T-cell (primary cell): ENCODE measurements around the gene SLC44A1. TPM values are rescaled to one million over a fixed set of nuclear protein-coding genes. Genes with fewer than 3 reads are reported as not detected.

ENCODE experiments used
- ATAC-seq, 4 experiments: fragments of 200-7000 bp in 3 of 4; fragments of 150-1000 bp in 1 of 4; cut with Tn5 transposase; replicated peaks in 1 of 4; 1 replicate in 3 of 4; 2 replicates in 1 of 4; pipeline ENCODE4 v1.10.0; 2021; ENCODE audit warnings: moderate library complexity in 3 of 4, mild to moderate bottlenecking in 2 of 4, moderate number of reproducible peaks in 1 of 4
- CTCF ChIA-PET, 2 donors: fragments of 300-600 bp; sonication (Branson Sonifier 250); formaldehyde crosslinking; loops; one replicate each; lab custom pipeline; 2022; ENCODE audit warnings: antibody characterized with exemption in 2 of 2; lab: Charles Lee
- POLR2A ChIA-PET, 2 donors: fragments of 300-600 bp; sonication (Branson Sonifier 250); formaldehyde crosslinking; loops; one replicate each; lab custom pipeline; 2022; ENCODE audit warnings: antibody characterized with exemption in 2 of 2; lab: Charles Lee
- DNase-seq, 35 experiments: peaks; one replicate each; pipeline versions ENCODE4 v3.0.0 to v3.0.0-alpha.2; 2013 to 2023
- H3K27ac ChIP-seq: one replicate; pipeline ENCODE4 v1.5.1; 2013; ENCODE audit warnings: low read length
- H3K27me3 ChIP-seq, 2 experiments: replicated peaks in 1 of 2; 1 replicate in 1 of 2; 2 replicates in 1 of 2; pipeline versions ENCODE4 v1.6.1 to v1.7.0; 2013; ENCODE audit warnings: low read length in 1 of 2, mixed read lengths in 1 of 2; ENCODE audit not compliant: control insufficient read depth in 2 of 2, insufficient read depth in 2 of 2; ENCODE audit errors: extremely low read depth in 1 of 2
- H3K36me3 ChIP-seq, 2 donors: 1 replicate in 1 of 2; 2 replicates in 1 of 2; pipeline versions ENCODE4 v1.6.1 to v1.7.0; 2013; ENCODE audit warnings: low read length in 1 of 2; ENCODE audit not compliant: control insufficient read depth in 2 of 2, insufficient read depth in 1 of 2; ENCODE audit errors: extremely low read depth in 1 of 2
- H3K4me1 ChIP-seq, 2 experiments: 1 replicate in 1 of 2; 2 replicates in 1 of 2; pipeline versions ENCODE4 v1.6.1 to v1.7.0; 2013; ENCODE audit warnings: low read length in 2 of 2, mixed read lengths in 1 of 2; ENCODE audit not compliant: insufficient read depth in 2 of 2, control insufficient read depth in 1 of 2; ENCODE audit errors: extremely low read depth in 1 of 2
- H3K4me3 ChIP-seq, 2 donors: 1 replicate in 1 of 2; 2 replicates in 1 of 2; pipeline versions ENCODE4 v1.5.1 to v1.7.0; 2013; ENCODE audit warnings: mild to moderate bottlenecking in 2 of 2, low read length in 1 of 2, moderate library complexity in 1 of 2; ENCODE audit not compliant: control insufficient read depth in 1 of 2; ENCODE audit errors: extremely low read depth in 1 of 2
- H3K9me3 ChIP-seq: 2 replicates; pipeline ENCODE4 v1.7.0; 2013
- H3K27ac Mint-ChIP-seq, 2 donors: one replicate each; pipeline ENCODE4 v1.8.0; 2020 to 2021; ENCODE audit warnings: mild to moderate bottlenecking in 2 of 2, mixed read lengths in 2 of 2
- H3K27me3 Mint-ChIP-seq, 2 donors: one replicate each; pipeline ENCODE4 v1.8.0; 2021 to 2022; ENCODE audit warnings: mixed read lengths in 2 of 2
- H3K36me3 Mint-ChIP-seq: one replicate; pipeline ENCODE4 v1.8.0; 2021; ENCODE audit warnings: mixed read lengths
- H3K4me1 Mint-ChIP-seq, 3 donors: one replicate each; pipeline ENCODE4 v1.8.0; 2020 to 2022; ENCODE audit warnings: mixed read lengths in 3 of 3, mild to moderate bottlenecking in 1 of 3
- H3K4me3 Mint-ChIP-seq, 3 donors: one replicate each; pipeline ENCODE4 v1.8.0; 2020 to 2022; ENCODE audit warnings: mild to moderate bottlenecking in 3 of 3, mixed read lengths in 3 of 3, moderate library complexity in 3 of 3
- H3K9me3 Mint-ChIP-seq, 3 donors: one replicate each; pipeline ENCODE4 v1.8.0; 2020 to 2022; ENCODE audit warnings: mixed read lengths in 3 of 3
- WGBS: methylation state at CpG from one replicate; pipeline ENCODE4 v1.1.5; 2013; ENCODE audit warnings: missing lambda C conversion rate; ENCODE audit not compliant: insufficient coverage; 5-methylcytosine and 5-hydroxymethylcytosine counted together
- total RNA-seq, 35 experiments: library from RNA in 6 of 35; stranded (reverse) in 6 of 35; fragments of 120-200 nt in 1 of 35; gene quantifications; one replicate each; pipeline versions ENCODE4 v1.2.1 to v1.2.4 and lab custom pipeline; 2013 to 2026

Gene SLC44A1
- total RNA-seq, 5 donors from 2014 or later (not counting 1 experiment from before 2014, with no cell fraction given), result 7.3 to 10.2 (median 9.4) TPM

DNA sequence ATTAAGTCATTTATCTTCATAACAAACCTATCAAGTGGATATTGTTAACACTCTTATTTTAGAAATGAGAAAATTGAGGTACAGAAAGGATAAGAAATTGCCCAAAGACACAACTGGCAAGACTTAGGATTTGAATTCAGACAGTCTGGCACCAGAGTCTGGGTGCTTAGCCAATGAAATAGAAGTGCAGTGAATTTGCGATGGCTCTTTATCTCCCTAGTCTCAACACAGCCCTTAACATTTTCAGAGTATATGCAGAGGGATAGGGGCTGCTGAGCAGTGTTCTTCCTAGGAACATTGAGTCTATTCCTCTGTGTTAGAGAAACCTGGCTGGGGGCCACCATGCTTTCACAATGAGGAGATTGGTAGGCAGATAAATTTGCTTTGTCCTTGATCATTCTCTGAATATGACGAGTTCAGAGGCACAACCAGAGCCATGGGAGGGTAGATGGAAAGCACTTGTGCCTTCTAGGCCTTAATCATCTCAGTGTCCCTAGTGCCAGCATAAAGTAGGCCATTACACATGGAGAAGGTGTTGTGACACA lies 197.2 kb downstream of the SLC44A1 start:
- Mint-ChIP-seq H3K4me3 (no peak overlapping the region), H3K27me3 (peaks cover 0 to 5% of the 10 kb centered on the region in 2 donors), H3K4me1 (no peaks in the 10 kb centered on the region), H3K9me3 (no peaks in the 10 kb centered on the region), H3K27ac (no peak overlapping the region), H3K36me3 (no peaks in the 10 kb centered on the region)
- Histone ChIP-seq H3K4me1 (no peaks in the 10 kb centered on the region), H3K4me3 (no peak overlapping the region), H3K27ac (no peak overlapping the region), H3K27me3 (no peaks in the 10 kb centered on the region), H3K9me3 (no peaks in the 10 kb centered on the region), H3K36me3 (no peaks in the 10 kb centered on the region)
- CTCF ChIA-PET, result no interaction called here
- POLR2A ChIA-PET, result no interaction called here
- ATAC-seq (no peak), DNase-seq (no peak)
- WGBS, result 80% methylated on average over 2 of the region's 2 CpGs

DNA sequence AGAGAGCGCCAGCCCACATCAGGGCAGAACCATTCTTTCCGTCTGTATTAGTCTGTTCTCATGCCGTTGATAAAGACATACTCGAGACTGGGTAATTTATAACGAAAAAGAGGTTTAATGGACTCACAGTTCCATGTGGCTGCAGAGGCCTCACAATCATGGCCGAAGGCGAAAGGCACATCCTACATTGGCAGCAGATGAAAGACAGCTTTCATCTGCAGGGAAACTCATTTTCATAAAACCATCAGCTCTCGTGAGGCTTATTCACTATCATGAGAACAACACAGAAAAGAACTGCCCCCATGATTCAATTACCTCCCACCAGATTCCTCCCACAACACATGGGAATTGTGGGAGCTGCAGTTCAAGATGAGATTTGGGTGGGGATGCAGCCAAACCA lies 198.7 kb downstream of the SLC44A1 start:
- Histone ChIP-seq H3K27me3 (no peaks in the 10 kb centered on the region), H3K27ac (no peak overlapping the region), H3K9me3 (no peaks in the 10 kb centered on the region), H3K4me1 (peaks cover 0 to 6% of the 10 kb centered on the region in 2 experiments), H3K4me3 (no peak overlapping the region), H3K36me3 (no peaks in the 10 kb centered on the region)
- Mint-ChIP-seq H3K36me3 (no peaks in the 10 kb centered on the region), H3K4me1 (peaks cover 5 to 7% (median 5%) of the 10 kb centered on the region in 3 donors), H3K27me3 (peaks cover 0 to 5% of the 10 kb centered on the region in 2 donors), H3K4me3 (no peak overlapping the region), H3K27ac (no peak overlapping the region), H3K9me3 (no peaks in the 10 kb centered on the region)
- WGBS, result 98% methylated on average over 6 of the region's 8 CpGs
- DNase-seq (no peak), ATAC-seq (no peak)
- CTCF ChIA-PET, result interaction anchor here in 1 of 2 donors (0.6 kb wide), 1 partner anchor 1367 kb away, joined by 3 read pairs; no protein-coding TSS in a partner anchor
- POLR2A ChIA-PET, result no interaction called here

DNA sequence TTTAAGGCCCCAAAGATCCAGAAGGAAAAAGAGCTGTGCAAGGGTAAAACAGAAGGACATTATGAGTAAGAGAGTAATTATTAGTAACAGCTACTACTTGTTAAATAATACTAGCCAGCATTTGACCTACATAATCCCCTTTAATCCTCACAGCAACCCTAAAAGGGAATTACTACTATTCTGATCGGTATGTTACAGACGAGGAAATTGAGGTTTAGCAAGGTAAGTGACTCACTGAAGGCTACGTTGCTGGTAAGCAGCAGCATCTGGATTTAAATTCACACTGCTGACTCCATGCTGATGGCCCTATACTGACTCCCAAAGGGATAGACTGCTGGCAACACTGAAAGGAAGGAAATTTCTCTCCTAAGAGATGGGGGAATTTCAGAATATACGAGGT lies 199.7 kb downstream of the SLC44A1 start:
- H3K4me1 Mint-ChIP-seq, result peaks cover 7 to 11% (median 11%) of the 10 kb centered on the region in 3 donors
- H3K9me3 Mint-ChIP-seq, result no peaks in the 10 kb centered on the region
- H3K27ac Mint-ChIP-seq, result no peak overlapping the region
- ChIA-PET CTCF (interaction anchor here in 1 of 2 donors (1.1 kb wide), 1 partner anchor 29 kb away, joined by 3 read pairs; no protein-coding TSS in a partner anchor), POLR2A (no interaction called here)
- no peak overlapping the region for H3K27ac ChIP-seq
- H3K27me3 Mint-ChIP-seq, result peaks cover 0 to 5% of the 10 kb centered on the region in 2 donors
- no peak overlapping the region for H3K4me3 Mint-ChIP-seq
- H3K9me3 ChIP-seq, result no peaks in the 10 kb centered on the region
- no peak overlapping the region for H3K4me3 ChIP-seq
- peaks cover 0 to 3% of the 10 kb centered on the region in 2 experiments for H3K27me3 ChIP-seq
- no CpG with 5 or more reads among the region's 4 CpGs for WGBS
- no peaks in the 10 kb centered on the region for H3K36me3 Mint-ChIP-seq
- peaks cover 0 to 12% of the 10 kb centered on the region in 2 experiments for H3K4me1 ChIP-seq
- H3K36me3 ChIP-seq, result no peaks in the 10 kb centered on the region
- DNase-seq (no peak), ATAC-seq (no peak)

DNA sequence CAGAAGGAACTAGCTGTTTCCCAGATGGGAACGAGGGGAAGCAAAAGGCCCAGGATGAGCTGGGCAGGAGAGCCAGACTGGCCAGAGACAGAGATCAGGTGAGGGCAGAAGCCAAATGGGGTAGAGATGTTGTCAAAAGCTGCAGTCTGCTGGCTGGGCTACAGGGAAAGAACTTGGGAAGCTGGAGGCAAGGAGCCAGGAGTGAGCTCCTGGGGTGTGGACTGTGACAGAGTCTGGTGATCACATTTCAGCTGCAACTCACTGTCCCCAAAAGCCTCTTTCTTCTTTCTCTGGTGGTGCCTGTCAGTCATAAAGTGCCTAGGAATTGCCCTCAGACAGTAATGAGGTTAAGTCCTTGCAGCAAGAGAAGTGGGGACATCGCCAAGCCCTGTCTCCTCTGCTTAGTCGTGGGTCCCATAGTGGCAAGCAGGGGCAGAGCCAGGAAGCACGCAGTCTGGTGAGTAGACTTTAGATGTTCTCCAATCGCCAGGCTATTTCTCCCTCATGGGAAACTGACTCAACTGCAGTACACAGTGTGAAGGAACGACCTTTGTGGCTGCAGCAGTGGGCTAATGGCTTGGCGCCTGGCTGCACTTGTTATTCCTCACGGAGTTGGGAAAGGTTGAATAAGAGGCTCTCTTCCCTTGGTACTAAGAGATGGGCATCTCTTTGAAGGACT lies 200.9 kb downstream of the SLC44A1 start:
- ATAC-seq, result no peak
- ChIA-PET CTCF (interaction anchor here in 1 of 2 donors (1.1 kb wide), 1 partner anchor 30 kb away, joined by 3 read pairs; no protein-coding TSS in a partner anchor), POLR2A (interaction anchor here in 1 of 2 donors (0.6 kb wide), 1 partner anchor 8 kb away, joined by 4 read pairs; no protein-coding TSS in a partner anchor)
- H3K4me3 ChIP-seq, result no peak overlapping the region
- Mint-ChIP-seq H3K4me3 (peak overlapping the region in 1 of 3 donors; percentile 1), H3K27ac (no peak overlapping the region), H3K27me3 (peaks cover 0 to 5% of the 10 kb centered on the region in 2 donors), H3K4me1 (peaks cover 7 to 13% (median 11%) of the 10 kb centered on the region in 3 donors), H3K36me3 (no peaks in the 10 kb centered on the region), H3K9me3 (no peaks in the 10 kb centered on the region)
- 94% methylated on average over 3 of the region's 8 CpGs for WGBS
- H3K27me3 ChIP-seq, result peaks cover 0 to 3% of the 10 kb centered on the region in 2 experiments
- H3K9me3 ChIP-seq, result no peaks in the 10 kb centered on the region
- no peak overlapping the region for H3K27ac ChIP-seq
- no peaks in the 10 kb centered on the region for H3K36me3 ChIP-seq
- peaks cover 0 to 12% of the 10 kb centered on the region in 2 experiments for H3K4me1 ChIP-seq
- DNase-seq, result no peak

DNA sequence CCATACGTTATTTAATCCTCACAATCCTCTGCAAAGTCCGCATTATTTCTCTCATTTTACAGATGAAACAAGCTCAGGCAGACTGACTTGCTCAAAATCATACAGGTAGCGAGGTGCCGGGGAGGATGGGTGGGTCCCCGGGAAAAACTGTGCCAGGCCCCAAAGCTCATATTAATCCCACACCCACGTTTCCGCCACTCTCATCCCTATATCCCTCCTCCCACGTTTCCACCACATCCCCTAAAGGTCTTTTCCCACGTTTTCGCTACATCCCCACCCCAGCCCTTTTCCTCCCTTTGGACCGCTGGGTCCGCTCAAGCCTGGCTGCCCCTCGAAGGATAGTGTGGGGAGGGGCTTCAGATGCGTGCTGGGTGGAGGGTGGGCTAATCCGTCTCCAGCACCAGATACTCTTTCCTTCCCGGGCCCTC lies 202.9 kb downstream of the SLC44A1 start:
- peaks cover 7 to 13% (median 11%) of the 10 kb centered on the region in 3 donors for H3K4me1 Mint-ChIP-seq
- peaks cover 0 to 3% of the 10 kb centered on the region in 2 experiments for H3K27me3 ChIP-seq
- no peaks in the 10 kb centered on the region for H3K36me3 ChIP-seq
- 85% methylated on average over 5 of the region's 16 CpGs for WGBS
- H3K9me3 Mint-ChIP-seq, result no peaks in the 10 kb centered on the region
- ATAC-seq, result no peak
- H3K27ac ChIP-seq, result no peak overlapping the region
- H3K4me3 ChIP-seq, result peak overlapping the region; percentile 52 to 70
- H3K9me3 ChIP-seq, result no peaks in the 10 kb centered on the region
- CTCF ChIA-PET, result interaction anchor here in 1 of 2 donors (0.7 kb wide), 2 partner anchors 378 to 587 kb away, joined by 3 to 5 read pairs; no protein-coding TSS in a partner anchor
- H3K36me3 Mint-ChIP-seq, result no peaks in the 10 kb centered on the region
- H3K27ac Mint-ChIP-seq, result peak overlapping the region in 1 of 2 donors; percentile 57
- DNase-seq, result peak in 1 of 35 experiments; percentile 3
- H3K4me1 ChIP-seq, result peaks cover 0 to 12% of the 10 kb centered on the region in 2 experiments
- H3K4me3 Mint-ChIP-seq, result peak overlapping the region; percentile 72 to 83 (median 83)
- no peaks in the 10 kb centered on the region for H3K27me3 Mint-ChIP-seq
- POLR2A ChIA-PET, result no interaction called here
